ENCODE measurements around the gene PHF2. TPM values are rescaled to one million over a fixed set of nuclear protein-coding genes. Genes with fewer than 3 reads are reported as not detected.

PHF2 gene
- total RNA-seq, 2 donors from 2014 or later = 24.7 to 29.3 TPM

DNA sequence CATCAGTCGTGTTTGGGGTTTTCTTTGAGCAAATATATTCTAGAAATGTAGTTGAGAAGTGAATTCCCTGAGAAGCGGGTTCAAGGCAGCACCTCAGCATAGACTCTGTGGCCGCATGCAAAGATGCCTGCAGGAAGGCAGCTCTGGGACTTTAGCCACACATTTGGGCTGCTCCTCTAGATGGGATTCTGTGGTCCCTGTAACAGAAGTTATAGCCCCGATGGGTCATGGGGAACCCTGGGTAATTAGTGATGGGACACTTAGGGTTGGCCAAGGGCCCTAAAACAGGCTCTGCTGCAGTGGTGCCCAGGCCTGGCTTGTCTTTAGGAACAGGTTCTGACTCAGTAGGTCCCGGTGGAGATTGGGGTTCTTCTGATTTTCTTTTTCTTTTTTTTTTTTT is 36.8 kb downstream of the PHF2 start:
- Histone ChIP-seq H3K4me3 (no peak overlapping the region), H3K27me3 (no peaks in the 10 kb centered on the region), H3K9me3 (peaks cover 10 to 26% of the 10 kb centered on the region in 2 donors), H3K4me1 (peaks cover 0 to 30% of the 10 kb centered on the region in 2 donors), H3K36me3 (no peaks in the 10 kb centered on the region), H3K27ac (no peak overlapping the region)
- DNase-seq (ENCODE audit: low spot score) = no peak
- TF ChIP-seq, protein P1, sequence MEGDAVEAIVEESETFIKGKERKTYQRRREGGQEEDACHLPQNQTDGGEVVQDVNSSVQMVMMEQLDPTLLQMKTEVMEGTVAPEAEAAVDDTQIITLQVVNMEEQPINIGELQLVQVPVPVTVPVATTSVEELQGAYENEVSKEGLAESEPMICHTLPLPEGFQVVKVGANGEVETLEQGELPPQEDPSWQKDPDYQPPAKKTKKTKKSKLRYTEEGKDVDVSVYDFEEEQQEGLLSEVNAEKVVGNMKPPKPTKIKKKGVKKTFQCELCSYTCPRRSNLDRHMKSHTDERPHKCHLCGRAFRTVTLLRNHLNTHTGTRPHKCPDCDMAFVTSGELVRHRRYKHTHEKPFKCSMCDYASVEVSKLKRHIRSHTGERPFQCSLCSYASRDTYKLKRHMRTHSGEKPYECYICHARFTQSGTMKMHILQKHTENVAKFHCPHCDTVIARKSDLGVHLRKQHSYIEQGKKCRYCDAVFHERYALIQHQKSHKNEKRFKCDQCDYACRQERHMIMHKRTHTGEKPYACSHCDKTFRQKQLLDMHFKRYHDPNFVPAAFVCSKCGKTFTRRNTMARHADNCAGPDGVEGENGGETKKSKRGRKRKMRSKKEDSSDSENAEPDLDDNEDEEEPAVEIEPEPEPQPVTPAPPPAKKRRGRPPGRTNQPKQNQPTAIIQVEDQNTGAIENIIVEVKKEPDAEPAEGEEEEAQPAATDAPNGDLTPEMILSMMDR (IDR thresholded peaks at IDR 0.05) = no peak

DNA sequence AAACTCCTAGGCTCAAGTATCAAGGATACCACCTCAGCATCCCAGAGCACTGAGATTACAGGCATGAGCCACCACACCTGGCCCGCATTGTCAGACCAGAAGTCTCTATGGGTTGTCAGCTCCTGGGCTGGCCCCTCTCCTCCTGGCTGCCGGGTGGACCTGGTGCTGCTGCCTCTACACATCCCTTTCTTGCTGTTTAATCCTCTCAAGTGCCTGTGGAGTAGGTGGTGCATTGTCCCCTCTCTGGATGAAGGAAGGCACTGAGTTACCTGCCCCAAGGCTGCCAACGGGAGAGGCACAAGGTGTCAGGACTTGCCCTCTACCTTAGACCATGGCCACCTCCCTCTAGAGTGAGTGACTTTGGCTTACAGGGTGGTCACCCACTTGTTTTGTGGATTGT is 37.4 kb downstream of the PHF2 start:
- no peak overlapping the region for H3K4me3 ChIP-seq
- H3K36me3 ChIP-seq = no peaks in the 10 kb centered on the region
- peaks cover 0 to 30% of the 10 kb centered on the region in 2 donors for H3K4me1 ChIP-seq
- TF ChIP-seq, protein P1 (IDR thresholded peaks at IDR 0.05) = no peak
- no peaks in the 10 kb centered on the region for H3K27me3 ChIP-seq
- peaks cover 10 to 20% of the 10 kb centered on the region in 2 donors for H3K9me3 ChIP-seq
- DNase-seq (ENCODE audit: low spot score) = peak; percentile 40
- no peak overlapping the region for H3K27ac ChIP-seq

DNA sequence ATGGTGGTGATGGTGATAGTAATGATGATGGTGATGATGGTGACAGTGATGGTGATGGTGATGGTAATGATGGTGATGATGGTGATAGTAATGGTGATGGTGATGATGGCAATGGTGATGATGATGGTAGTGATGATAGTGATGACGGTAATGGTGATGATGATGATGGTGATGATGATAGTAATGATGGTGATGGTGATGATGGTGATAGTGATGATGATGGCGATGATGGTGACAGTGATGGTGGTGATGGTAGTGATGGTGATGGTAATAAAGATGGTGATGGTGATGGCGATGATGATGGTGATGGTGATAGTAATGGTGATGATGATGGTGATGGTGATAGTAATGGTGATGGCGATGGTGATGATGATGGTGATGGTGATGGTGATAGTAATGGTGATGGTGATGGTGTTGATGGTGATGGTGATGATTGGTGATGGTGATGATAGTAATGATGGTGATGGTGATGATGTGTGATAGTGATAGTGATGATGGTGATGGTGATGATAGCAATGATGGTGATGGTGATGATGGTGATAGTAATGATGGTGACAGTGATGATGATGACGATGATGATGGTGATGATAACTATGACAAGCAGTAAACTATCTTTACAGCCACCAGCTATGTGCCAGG is 38.6 kb downstream of the PHF2 start:
- Histone ChIP-seq H3K27me3 (no peaks in the 10 kb centered on the region), H3K4me1 (peaks cover 0 to 36% of the 10 kb centered on the region in 2 donors), H3K4me3 (no peak overlapping the region), H3K27ac (no peak overlapping the region), H3K9me3 (peaks cover 4 to 11% of the 10 kb centered on the region in 2 donors), H3K36me3 (no peaks in the 10 kb centered on the region)
- TF ChIP-seq, protein P1 (IDR thresholded peaks at IDR 0.05) = no peak
- DNase-seq (ENCODE audit: low spot score) = no peak

DNA sequence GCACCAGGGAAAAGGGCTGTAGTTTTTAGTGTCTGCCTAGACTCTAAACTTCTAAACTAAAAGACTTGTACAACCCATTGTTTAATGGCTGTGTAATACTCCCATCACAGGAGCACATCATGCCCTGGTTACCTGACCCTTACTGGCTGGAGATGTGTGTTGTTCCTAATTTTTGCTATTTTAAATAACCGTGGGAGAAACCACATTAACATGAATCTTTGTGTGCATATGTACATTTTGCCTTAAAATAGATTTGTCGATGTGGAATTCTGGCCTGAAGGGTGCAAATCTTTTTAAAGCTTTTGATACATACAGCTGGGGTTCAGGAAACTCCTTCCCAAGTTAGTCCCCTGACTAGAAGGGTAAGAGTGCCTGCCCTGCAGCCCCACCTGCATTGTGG is 39.7 kb downstream of the PHF2 start:
- TF ChIP-seq, protein P1 (IDR thresholded peaks at IDR 0.05) = no peak
- Histone ChIP-seq H3K4me3 (no peak overlapping the region), H3K4me1 (peaks cover 0 to 44% of the 10 kb centered on the region in 2 donors)

DNA sequence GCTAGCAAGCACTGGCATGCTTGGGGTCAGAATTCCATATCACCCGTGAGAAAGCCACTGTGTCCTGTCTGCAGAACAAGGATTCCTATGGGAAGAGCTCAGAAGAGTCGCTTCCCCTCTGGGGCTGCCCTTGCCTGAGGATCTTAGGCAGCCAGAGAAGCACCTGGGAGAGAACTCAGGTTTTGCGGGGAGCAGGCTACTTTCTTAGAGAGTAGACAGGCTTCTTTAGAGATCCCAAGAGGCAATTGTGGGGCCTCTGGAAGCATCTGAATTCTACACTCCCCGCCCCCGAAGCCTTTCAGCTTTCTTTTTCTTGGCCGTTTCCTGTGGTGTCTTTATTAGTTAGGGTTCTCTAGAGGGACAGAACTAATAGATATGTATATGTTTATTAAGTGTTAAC is 40.9 kb downstream of the PHF2 start:
- TF ChIP-seq, protein P1 (IDR thresholded peaks at IDR 0.05) = no peak
- no peak overlapping the region for H3K27ac ChIP-seq
- H3K27me3 ChIP-seq = no peaks in the 10 kb centered on the region
- H3K9me3 ChIP-seq = no peaks in the 10 kb centered on the region
- no peak for DNase-seq (ENCODE audit: low spot score)
- no peak overlapping the region for H3K4me3 ChIP-seq
- no peaks in the 10 kb centered on the region for H3K36me3 ChIP-seq
- peaks cover 0 to 52% of the 10 kb centered on the region in 2 donors for H3K4me1 ChIP-seq

More for the DNA sequence above, 39.7 kb downstream of the PHF2 start:
- Histone ChIP-seq H3K27ac (no peak overlapping the region), H3K27me3 (no peaks in the 10 kb centered on the region), H3K36me3 (no peaks in the 10 kb centered on the region), H3K9me3 (peaks cover 0 to under 1% of the 10 kb centered on the region in 2 donors)
- no peak for DNase-seq (ENCODE audit: low spot score)
